IPS-NIHi7 (cell line): ENCODE results near the gene NXNL1.
"Not testable (repeated sequence)": the region's sequence is repeated elsewhere in the genome, so short reads cannot be mapped to it uniquely, and the experiment has no call there.

Source experiments
- DNase-seq: peaks from one replicate; pipeline ENCODE4 v3.0.0; 2012; ENCODE audit warnings: mixed read lengths; ENCODE audit errors: extremely low spot score

The NXNL1 gene

GRCh38 chr19:17460372-17461230 lies at the start of gene NXNL1:
Gene NXNL1 (minus strand): TSS chr19:17460926. CDS start chr19:17460869, 57 bp downstream.
- DNase-seq = no peak

GRCh38 chr19:17508558-17508933 lies 47.8 kb upstream of the NXNL1 start:
- DNase-seq = not testable (repeated sequence)

- DNase-seq = no peak
Measured at GRCh38 chr19:17506745-17507144, 46.0 kb upstream of the NXNL1 start.

- no peak for DNase-seq
Measured at GRCh38 chr19:17505223-17505622, 44.5 kb upstream of the NXNL1 start.

- no peak for DNase-seq
Measured at GRCh38 chr19:17504456-17504855, 43.7 kb upstream of the NXNL1 start.

GRCh38 chr19:17504030-17504429 lies 43.3 kb upstream of the NXNL1 start:
- DNase-seq = no peak

- DNase-seq = no peak
Measured at GRCh38 chr19:17503240-17503639, 42.5 kb upstream of the NXNL1 start.

- no peak for DNase-seq
Measured at GRCh38 chr19:17500447-17501198, 39.9 kb upstream of the NXNL1 start.

GRCh38 chr19:17499648-17500446 lies 39.1 kb upstream of the NXNL1 start:
- DNase-seq = no peak

- DNase-seq = not testable (repeated sequence)
Measured at GRCh38 chr19:17499025-17499424, 38.3 kb upstream of the NXNL1 start.

GRCh38 chr19:17497149-17497798 lies 36.5 kb upstream of the NXNL1 start:
- DNase-seq = no peak

GRCh38 chr19:17496337-17496997 lies 35.7 kb upstream of the NXNL1 start:
- DNase-seq = peak; percentile 85

- no peak for DNase-seq
Measured at GRCh38 chr19:17495639-17496296, 35.0 kb upstream of the NXNL1 start.

- no peak for DNase-seq
Measured at GRCh38 chr19:17491287-17491686, 30.6 kb upstream of the NXNL1 start.

GRCh38 chr19:17490411-17490810 lies 29.7 kb upstream of the NXNL1 start:
- DNase-seq = no peak

GRCh38 chr19:17489392-17490030 lies 28.8 kb upstream of the NXNL1 start:
- no peak for DNase-seq

- DNase-seq = peak; percentile 93
Measured at GRCh38 chr19:17488593-17489391, 28.1 kb upstream of the NXNL1 start.

- DNase-seq = peak; percentile 56
Measured at GRCh38 chr19:17487284-17488121, 26.8 kb upstream of the NXNL1 start.
